Mesenteric fat pad (tissue), 1 donor: ENCODE data around the gene SH3GL1. TPM values are rescaled to one million over a fixed set of nuclear protein-coding genes. Genes with fewer than 3 reads are reported as not detected.

Experiments used
- DNase-seq: peaks from one replicate; pipeline ENCODE4 v3.0.0-alpha.2; 2020; ENCODE audit warnings: low spot score
- total RNA-seq: library from RNA; stranded (reverse); fragmentation: NEBNext Ultra II Directional; extraction: Animal tissue kit (Norgen Biotek cat#: 25700); gene quantifications from one replicate; pipeline ENCODE4 v1.2.1, GENCODE V29; 2021
- donor health status: DM: yes; HTN: yes; CAD: no.

SH3GL1 gene
- total RNA-seq, 1 donor from 2014 or later = 91.2 TPM

- DNase-seq = no peak
Observed at GRCh38 chr19:4399812-4400134, 574 bp downstream of the SH3GL1 start.

DNA sequence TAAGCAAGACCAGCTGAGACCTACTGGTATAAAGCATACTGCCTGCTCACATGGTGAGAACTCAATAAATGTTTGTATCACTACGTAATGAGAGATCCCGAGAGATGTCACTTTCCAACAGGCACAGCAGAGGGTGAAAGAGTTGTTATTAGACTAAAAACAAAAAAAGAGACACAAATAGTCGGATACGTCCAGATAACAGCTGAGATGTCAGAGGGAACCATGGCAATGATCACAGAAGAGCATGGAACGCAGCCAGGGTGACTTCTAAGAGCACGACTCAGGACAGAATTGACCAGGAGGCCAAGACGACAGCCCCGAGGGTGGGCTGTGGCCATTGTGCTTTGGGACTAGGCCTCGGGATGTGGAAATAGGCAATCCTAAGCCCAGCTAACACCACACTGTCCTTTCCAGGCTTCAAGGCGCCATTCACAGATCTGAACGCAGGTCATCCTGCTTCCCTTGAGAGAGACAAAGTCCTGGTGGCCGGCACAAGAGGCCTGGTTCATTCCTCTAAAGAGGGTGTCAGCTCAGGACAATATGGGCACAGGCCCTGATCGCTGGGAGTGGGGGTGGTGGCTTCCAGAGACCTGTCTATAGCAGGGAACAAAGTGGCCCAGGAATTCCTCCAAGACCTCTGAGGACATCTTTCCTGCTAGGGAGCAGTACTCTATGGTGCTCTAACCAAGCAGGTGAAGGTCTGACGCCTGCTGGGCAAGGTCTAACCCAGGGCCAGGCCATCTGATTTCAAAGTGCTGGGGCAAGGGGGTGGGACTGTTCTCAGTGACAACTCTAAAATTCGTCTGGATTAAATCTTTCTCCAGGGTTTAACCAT is 3.2 kb downstream of the SH3GL1 start:
- DNase-seq = no peak

GRCh38 chr19:4393947-4394590 is 6.3 kb downstream of the SH3GL1 start:
- DNase-seq = no peak

- no peak for DNase-seq
Observed at GRCh38 chr19:4391701-4392483, 8.5 kb downstream of the SH3GL1 start.

- DNase-seq = no peak
Observed at GRCh38 chr19:4391306-4391693, 9.0 kb downstream of the SH3GL1 start.

GRCh38 chr19:4390567-4391305 is 9.6 kb downstream of the SH3GL1 start:
- no peak for DNase-seq

GRCh38 chr19:4390017-4390566 is 10.3 kb downstream of the SH3GL1 start:
- DNase-seq = no peak

DNA sequence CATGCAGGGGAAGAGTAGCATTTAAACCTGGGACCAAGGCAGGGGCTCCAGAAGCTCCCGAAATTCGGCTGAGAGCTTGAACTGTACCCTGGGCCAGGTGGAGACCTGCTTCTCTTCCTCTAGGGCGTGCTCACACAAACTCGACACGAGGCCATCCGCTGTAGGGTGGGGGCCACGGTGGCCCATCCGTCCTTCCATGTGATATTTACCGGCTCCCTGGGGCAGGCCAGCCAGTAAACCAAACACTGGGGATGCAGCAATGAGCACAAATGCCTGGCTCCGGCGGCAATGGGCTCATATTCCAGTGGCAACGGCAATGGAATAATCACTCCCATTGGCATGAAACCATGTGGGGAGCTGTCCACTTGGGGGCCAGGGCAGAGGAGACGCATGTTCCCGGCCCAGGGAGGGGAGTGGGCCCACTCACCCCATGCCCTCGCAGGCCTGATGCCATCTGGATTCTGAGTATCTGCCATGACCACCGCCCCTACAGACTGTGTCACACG is 10.8 kb downstream of the SH3GL1 start:
- DNase-seq = no peak

GRCh38 chr19:4389064-4389375 is 11.3 kb downstream of the SH3GL1 start:
- no peak for DNase-seq

DNA sequence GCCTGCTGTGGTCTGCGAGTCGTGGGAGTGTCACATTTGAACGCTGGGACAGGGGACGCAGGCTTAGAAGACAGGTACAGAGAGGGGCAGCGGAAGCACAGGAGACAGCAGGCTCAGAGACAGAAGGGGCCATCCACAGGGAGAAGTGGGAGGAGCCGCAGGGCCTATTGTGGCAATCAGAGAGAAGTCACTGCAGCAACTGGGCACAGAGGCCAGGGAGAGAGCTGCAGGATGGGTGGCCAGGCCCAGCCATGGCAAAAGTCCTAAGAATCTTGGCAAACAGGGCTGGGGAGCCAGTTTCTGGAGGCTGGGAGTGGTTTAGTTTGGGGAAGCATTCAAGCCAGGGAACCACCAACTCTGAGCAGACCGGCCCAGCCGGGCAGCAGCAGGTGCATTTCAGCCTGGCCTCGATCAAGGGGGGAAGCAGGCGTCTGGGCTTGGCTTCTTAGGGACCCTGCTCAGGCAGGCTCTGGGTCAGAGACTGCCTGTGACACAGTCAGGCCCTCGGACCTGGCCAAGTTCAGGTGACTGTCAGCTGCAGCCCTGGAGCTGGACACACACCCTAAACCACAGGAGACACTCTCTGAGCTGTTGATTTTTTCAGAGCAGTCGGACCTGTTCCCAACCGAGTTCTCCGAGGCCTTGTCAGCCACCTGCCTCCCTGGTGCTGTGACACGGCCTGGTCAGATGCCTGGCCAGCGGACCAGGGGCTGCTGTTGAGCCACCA is 11.8 kb downstream of the SH3GL1 start:
- DNase-seq = no peak

GRCh38 chr19:4386041-4386782 is 14.1 kb downstream of the SH3GL1 start:
- no peak for DNase-seq

- DNase-seq = no peak
Observed at GRCh38 chr19:4385291-4386040, 14.9 kb downstream of the SH3GL1 start.

DNA sequence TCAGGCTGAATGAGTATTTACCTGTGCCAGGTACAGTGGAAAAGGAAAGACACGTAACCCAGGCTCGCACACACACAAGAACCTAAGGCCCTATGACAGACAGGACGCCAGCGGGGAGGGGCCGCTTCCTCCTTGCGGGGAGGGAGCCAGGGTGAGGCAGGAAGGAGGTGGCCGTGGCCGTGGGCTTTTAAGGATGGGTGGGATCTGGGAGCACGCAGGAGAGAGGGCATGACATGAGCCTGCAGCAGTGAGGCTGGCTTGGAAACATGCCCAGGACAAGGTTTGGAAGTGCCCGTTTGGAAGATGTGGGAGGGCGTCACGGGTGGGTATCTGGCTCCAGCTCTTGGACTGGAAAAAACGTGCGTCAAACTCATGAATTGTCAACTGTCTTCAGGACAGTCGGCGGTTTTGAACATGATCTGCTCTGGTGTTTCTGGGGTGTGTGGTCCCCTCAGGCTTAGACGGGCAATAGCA is 20.1 kb downstream of the SH3GL1 start:
- no peak for DNase-seq

- no peak for DNase-seq
Observed at GRCh38 chr19:4379383-4380253, 20.7 kb downstream of the SH3GL1 start.

GRCh38 chr19:4378886-4379285 is 21.5 kb downstream of the SH3GL1 start:
- no peak for DNase-seq

- DNase-seq = no peak
Observed at GRCh38 chr19:4376991-4377781, 23.2 kb downstream of the SH3GL1 start.

DNA sequence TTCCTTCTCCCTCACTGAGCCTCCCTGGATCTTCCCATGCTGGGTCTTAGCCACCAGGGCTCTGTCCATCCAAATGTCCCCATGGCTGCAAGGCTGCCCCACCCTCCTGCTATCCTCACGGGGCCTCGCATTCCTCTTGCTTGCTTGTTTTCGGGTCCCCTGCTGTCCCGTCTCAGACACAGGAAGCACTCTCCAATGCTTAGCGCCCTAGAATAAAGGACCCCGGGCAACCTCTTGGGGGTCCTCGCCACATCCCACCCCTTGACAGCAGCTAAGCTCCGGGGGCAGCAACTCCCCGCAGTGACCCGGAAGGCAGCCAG is 23.7 kb downstream of the SH3GL1 start:
- DNase-seq = no peak
